HUES6 (cell line): ENCODE measurements around the gene ADAT1.

ENCODE experiments used
- H3K27ac ChIP-seq: 2 replicates; pipeline ENCODE4 v1.7.0; 2013; ENCODE audit warnings: low read depth, mild to moderate bottlenecking, low read length, inconsistent platforms
- H3K27me3 ChIP-seq: 2 replicates; pipeline ENCODE4 v1.6.1; 2013; ENCODE audit warnings: low read length; ENCODE audit not compliant: control insufficient read depth, insufficient read depth
- H3K36me3 ChIP-seq: 2 replicates; pipeline ENCODE4 v1.6.1; 2013; ENCODE audit warnings: low read length; ENCODE audit not compliant: control insufficient read depth, insufficient read depth
- H3K4me1 ChIP-seq: 2 replicates; pipeline ENCODE4 v1.6.1; 2013; ENCODE audit warnings: low read length; ENCODE audit not compliant: control insufficient read depth, insufficient read depth
- H3K4me3 ChIP-seq: 2 replicates; pipeline ENCODE4 v1.5.1; 2013; ENCODE audit warnings: low read depth, low read length
- H3K9ac ChIP-seq: one replicate; pipeline ENCODE4 v1.6.1; 2013; ENCODE audit warnings: mild to moderate bottlenecking, low read length
- H3K9me3 ChIP-seq: 2 replicates; pipeline ENCODE4 v1.6.1; 2013; ENCODE audit warnings: low read depth, low read length; ENCODE audit not compliant: control insufficient read depth, insufficient read depth

The ADAT1 gene

GRCh38 chr16:75620326-75621169, 2.5 kb downstream of the ADAT1 start:
- no peaks in the 10 kb centered on the region for H3K27me3 ChIP-seq
- no peak overlapping the region for H3K27ac ChIP-seq
- H3K36me3 ChIP-seq = peaks cover 52% of the 10 kb centered on the region
- H3K9me3 ChIP-seq = no peaks in the 10 kb centered on the region
- H3K4me3 ChIP-seq = no peak overlapping the region
- peaks cover 9% of the 10 kb centered on the region; the same call in 1 of the 2 replicates for H3K4me1 ChIP-seq
- no peak overlapping the region for H3K9ac ChIP-seq

- no peak overlapping the region for H3K9ac ChIP-seq
- no peaks in the 10 kb centered on the region for H3K9me3 ChIP-seq
Observed at GRCh38 chr16:75618780-75619179, 4.3 kb downstream of the ADAT1 start.

GRCh38 chr16:75617121-75617520, 6.0 kb downstream of the ADAT1 start:
- Histone ChIP-seq H3K4me1 (peaks cover 7% of the 10 kb centered on the region; the same call in 1 of the 2 replicates), H3K9me3 (no peaks in the 10 kb centered on the region), H3K4me3 (no peak overlapping the region), H3K27ac (no peak overlapping the region), H3K36me3 (peaks cover 82% of the 10 kb centered on the region), H3K9ac (no peak overlapping the region), H3K27me3 (no peaks in the 10 kb centered on the region)

More at GRCh38 chr16:75618780-75619179, 4.3 kb downstream of the ADAT1 start:
- Histone ChIP-seq H3K27me3 (no peaks in the 10 kb centered on the region), H3K36me3 (peaks cover 65% of the 10 kb centered on the region), H3K4me1 (peaks cover 9% of the 10 kb centered on the region; the same call in 1 of the 2 replicates), H3K27ac (no peak overlapping the region), H3K4me3 (no peak overlapping the region)

GRCh38 chr16:75616521-75617010, 6.5 kb downstream of the ADAT1 start:
- Histone ChIP-seq H3K4me3 (no peak overlapping the region), H3K27me3 (no peaks in the 10 kb centered on the region), H3K9me3 (no peaks in the 10 kb centered on the region), H3K36me3 (peaks cover 86% of the 10 kb centered on the region), H3K27ac (no peak overlapping the region), H3K9ac (no peak overlapping the region), H3K4me1 (peaks cover 4% of the 10 kb centered on the region; the same call in 1 of the 2 replicates)

- Histone ChIP-seq H3K4me1 (no peaks in the 10 kb centered on the region), H3K36me3 (peaks cover 94% of the 10 kb centered on the region), H3K27me3 (no peaks in the 10 kb centered on the region), H3K9ac (no peak overlapping the region), H3K27ac (no peak overlapping the region), H3K4me3 (no peak overlapping the region), H3K9me3 (no peaks in the 10 kb centered on the region)
Observed at GRCh38 chr16:75615619-75616018, 7.5 kb downstream of the ADAT1 start.

GRCh38 chr16:75614066-75614897, 8.8 kb downstream of the ADAT1 start:
- Histone ChIP-seq H3K27me3 (no peaks in the 10 kb centered on the region), H3K36me3 (peaks cover 89% of the 10 kb centered on the region), H3K9ac (no peak overlapping the region), H3K9me3 (no peaks in the 10 kb centered on the region), H3K4me3 (no peak overlapping the region), H3K27ac (no peak overlapping the region), H3K4me1 (no peaks in the 10 kb centered on the region)

GRCh38 chr16:75606507-75606906, 16.6 kb downstream of the ADAT1 start:
- Histone ChIP-seq H3K9ac (no peak overlapping the region), H3K27me3 (no peaks in the 10 kb centered on the region), H3K4me3 (no peak overlapping the region), H3K36me3 (peaks cover 82% of the 10 kb centered on the region), H3K4me1 (no peaks in the 10 kb centered on the region), H3K9me3 (no peaks in the 10 kb centered on the region), H3K27ac (no peak overlapping the region)

GRCh38 chr16:75603241-75603640, 19.8 kb downstream of the ADAT1 start:
- no peaks in the 10 kb centered on the region for H3K4me1 ChIP-seq
- no peaks in the 10 kb centered on the region for H3K9me3 ChIP-seq
- H3K9ac ChIP-seq = no peak overlapping the region
- no peak overlapping the region for H3K4me3 ChIP-seq
- H3K36me3 ChIP-seq = peaks cover 82% of the 10 kb centered on the region
- H3K27ac ChIP-seq = no peak overlapping the region
- H3K27me3 ChIP-seq = no peaks in the 10 kb centered on the region

GRCh38 chr16:75599452-75600277, 23.4 kb downstream of the ADAT1 start:
- Histone ChIP-seq H3K4me1 (peaks cover 5% of the 10 kb centered on the region), H3K36me3 (peaks cover 70% of the 10 kb centered on the region), H3K4me3 (no peak overlapping the region), H3K27me3 (no peaks in the 10 kb centered on the region), H3K9me3 (peaks cover 9% of the 10 kb centered on the region), H3K9ac (no peak overlapping the region), H3K27ac (no peak overlapping the region)
